HG03060 (cell line): Measurements from ENCODE around the gene HBD.

Source experiments
- ATAC-seq: cut with Tn5 transposase; IDR thresholded peaks from one replicate; pipeline ENCODE4 v1.9.1; 2021; ENCODE audit warnings: low read depth, moderate number of reproducible peaks; ENCODE audit not compliant: unreplicated experiment

HBD gene

GRCh38 chr11:5235364-5236095, 1.2 kb upstream of the HBD start:
- no peak for ATAC-seq

- ATAC-seq: no peak
These were observed 976 bp downstream of the HBD start for GRCh38 chr11:5233307-5233706.

- ATAC-seq: no peak
These were observed 1.5 kb downstream of the HBD start for GRCh38 chr11:5232821-5233220.

GRCh38 chr11:5232176-5232575, 2.1 kb downstream of the HBD start:
- ATAC-seq: no peak

- ATAC-seq: no peak
These were observed 3.2 kb downstream of the HBD start for GRCh38 chr11:5231111-5231510.

GRCh38 chr11:5230266-5230665, 4.0 kb downstream of the HBD start:
- ATAC-seq: no peak

- no peak for ATAC-seq
These were observed 4.5 kb downstream of the HBD start for GRCh38 chr11:5229796-5230195.

GRCh38 chr11:5229356-5229755, 4.9 kb downstream of the HBD start:
- no peak for ATAC-seq

GRCh38 chr11:5228124-5228523, 6.2 kb downstream of the HBD start:
- ATAC-seq: no peak

GRCh38 chr11:5227681-5228080, 6.6 kb downstream of the HBD start:
- no peak for ATAC-seq

- no peak for ATAC-seq
These were observed 7.5 kb downstream of the HBD start, which contains the start of gene HBB for GRCh38 chr11:5226732-5227310. TSS of gene HBB (minus strand) at chr11:5227071. CDS start at chr11:5227021, 50 bp downstream.

- no peak for ATAC-seq
These were observed 8.8 kb downstream of the HBD start for GRCh38 chr11:5225480-5225871.

GRCh38 chr11:5224538-5225479, 9.5 kb downstream of the HBD start:
- no peak for ATAC-seq

GRCh38 chr11:5223686-5224085, 10.6 kb downstream of the HBD start:
- no peak for ATAC-seq

GRCh38 chr11:5223146-5223545, 11.1 kb downstream of the HBD start:
- no peak for ATAC-seq

GRCh38 chr11:5210376-5210885, 23.9 kb downstream of the HBD start:
- ATAC-seq: no peak

- no peak for ATAC-seq
These were observed 29.5 kb downstream of the HBD start for GRCh38 chr11:5204787-5205186.

- no peak for ATAC-seq
These were observed 30.9 kb downstream of the HBD start for GRCh38 chr11:5203366-5203765.

- ATAC-seq: no peak
These were observed 33.7 kb downstream of the HBD start, which contains the start of gene OR51V1 for GRCh38 chr11:5200582-5200981. TSS of gene OR51V1 (minus strand) at chr11:5200682. CDS start at chr11:5200682, 0 bp downstream.

- no peak for ATAC-seq
These were observed 36.0 kb downstream of the HBD start for GRCh38 chr11:5198285-5198684.

GRCh38 chr11:5197536-5197935, 36.7 kb downstream of the HBD start:
- ATAC-seq: no peak
